Forelimb muscle (tissue), 1 donor: Measurements from ENCODE around the gene SUPT20HL2. TPM values are rescaled to one million over a fixed set of nuclear protein-coding genes. Genes with fewer than 3 reads are reported as not detected.

Experiments
- polyA plus RNA-seq: library from polyadenylated mRNA; unstranded; fragments of 120-200 nt; gene quantifications from one replicate; pipeline ENCODE4 v1.2.1, GENCODE V29; 2013; ENCODE audit not compliant: insufficient read length

SUPT20HL2 gene
- polyA plus RNA-seq, 1 donor: 0.28 TPM

Other genes with a start within 250 kb of the SUPT20HL2 start
- gene ZFX, start 164.3 kb downstream of the SUPT20HL2 start, polyA plus RNA-seq: 25.6 TPM
- gene SUPT20HL1, start 46.6 kb upstream of the SUPT20HL2 start, polyA plus RNA-seq: 0.10 TPM
- gene PDK3, start 151.2 kb upstream of the SUPT20HL2 start, polyA plus RNA-seq: 1.9 TPM